ENCODE measurements around the gene KIRREL3. TPM values are rescaled to one million over a fixed set of nuclear protein-coding genes. Genes with fewer than 3 reads are reported as not detected.

Gene KIRREL3
- total and polyA plus RNA-seq, 2 experiments from 2014 or later: 16.1 to 35.6 TPM

DNA sequence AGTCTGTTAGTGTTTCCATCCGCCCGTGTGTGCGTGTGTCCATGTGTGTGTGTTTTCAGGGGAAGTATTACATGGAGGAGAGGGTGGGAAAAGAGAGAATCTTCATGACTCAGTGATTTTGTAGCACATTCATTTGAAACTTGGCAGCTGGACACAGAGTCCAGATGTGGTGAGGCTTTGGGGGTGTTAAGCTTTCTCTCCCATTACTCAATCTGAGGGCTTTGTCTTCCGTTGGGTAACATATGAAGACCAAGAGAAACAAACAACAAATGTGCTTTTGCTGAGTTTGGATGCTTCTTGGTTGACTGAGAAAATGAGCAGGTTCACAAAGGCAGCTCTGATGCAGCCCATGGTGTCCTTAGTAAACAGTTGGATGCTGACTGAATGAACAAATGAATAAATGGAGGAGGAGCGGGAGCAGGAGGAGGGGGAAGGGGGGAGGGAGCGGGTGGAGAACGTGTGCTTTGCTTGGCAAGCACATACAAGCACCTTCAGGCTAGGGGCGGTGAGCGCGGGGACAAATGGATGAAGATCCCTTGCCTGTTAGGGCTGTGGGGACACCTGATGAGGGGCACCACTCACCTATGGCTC lies 540.8 kb downstream of the KIRREL3 start:
- Histone ChIP-seq H2AFZ (no peak overlapping the region), H3K9me2 (ENCODE audit: insufficient read depth) (no peaks in the 10 kb centered on the region), H3K27ac (no peak overlapping the region), H3K4me1 (ENCODE audit: insufficient read depth) (0 out of 2 replicates have a peak, but pooled peaks cover 3% of the 10 kb centered on the region), H4K20me1 (ENCODE audit: insufficient read depth) (no peaks in the 10 kb centered on the region), H3K36me3 (ENCODE audit: low read depth) (no peaks in the 10 kb centered on the region), H3K79me2 (ENCODE audit: insufficient read depth) (no peaks in the 10 kb centered on the region), H3K9me3 (ENCODE audit: low read depth) (no peaks in the 10 kb centered on the region), H3K27me3 (replicated peaks; ENCODE audit: insufficient read depth) (no peaks in the 10 kb centered on the region), H3K4me2 (ENCODE audit: unreplicated experiment) (no peak overlapping the region), H3K9ac (no peak overlapping the region), H3K4me3 (no peak overlapping the region), H3F3A (ENCODE audit: insufficient read depth) (no peaks in the 10 kb centered on the region)
- WGBS, 2 experiments (ENCODE audit: low coverage in 1 of 2, low lambda C conversion rate in 2 of 2, missing lambda C conversion rate in 2 of 2): 49 to 51% methylated on average over 7 to 10 of the region's 10 CpGs
- TF ChIP-seq EZH2 (IDR thresholded peaks at IDR 0.05; ENCODE audit: insufficient read depth, poor library complexity, severe bottlenecking): no peak
- TF ChIP-seq EZH2phosphoT487 (IDR thresholded peaks at IDR 0.05; ENCODE audit: insufficient read depth, low read depth): no peak
- in situ Hi-C loops (cut with MboI): no loop called here
- peak; percentile 78 for DNase-seq

DNA sequence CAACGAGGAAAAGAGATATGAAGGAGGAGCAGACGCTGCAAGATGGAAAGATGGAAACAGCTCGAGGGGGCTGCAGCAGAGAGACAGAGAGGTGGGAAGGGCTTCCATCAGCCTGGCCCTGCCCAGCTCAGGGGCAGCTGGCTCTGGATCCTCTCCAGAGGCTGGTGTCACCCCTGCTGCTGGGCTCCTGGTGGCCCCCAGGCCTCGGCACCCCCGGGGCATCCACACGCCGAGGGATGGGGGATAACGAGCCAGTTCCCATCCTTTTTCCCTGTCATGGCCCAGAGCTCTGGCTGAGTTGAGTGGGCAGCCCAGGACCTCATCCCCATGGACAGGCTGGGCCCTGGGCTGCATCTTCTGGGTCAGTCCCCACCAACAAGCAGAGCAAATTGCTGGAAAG lies 542.8 kb downstream of the KIRREL3 start:
- Histone ChIP-seq H3K4me2 (ENCODE audit: unreplicated experiment) (no peak overlapping the region), H3K4me3 (no peak overlapping the region), H2AFZ (no peak overlapping the region), H3K9me2 (ENCODE audit: insufficient read depth) (no peaks in the 10 kb centered on the region), H3K36me3 (ENCODE audit: low read depth) (no peaks in the 10 kb centered on the region), H3K4me1 (ENCODE audit: insufficient read depth) (0 out of 2 replicates have a peak, but pooled peaks cover 3% of the 10 kb centered on the region), H3K79me2 (ENCODE audit: insufficient read depth) (no peaks in the 10 kb centered on the region), H3K9ac (no peak overlapping the region), H3F3A (ENCODE audit: insufficient read depth) (no peaks in the 10 kb centered on the region), H4K20me1 (ENCODE audit: insufficient read depth) (no peaks in the 10 kb centered on the region), H3K27ac (no peak overlapping the region), H3K9me3 (ENCODE audit: low read depth) (no peaks in the 10 kb centered on the region), H3K27me3 (replicated peaks; ENCODE audit: insufficient read depth) (no peaks in the 10 kb centered on the region)
- DNase-seq: no peak
- in situ Hi-C loops (cut with MboI): no loop called here
- 85 to 89% methylated on average over 7 to 8 of the region's 8 CpGs for WGBS, 2 experiments (ENCODE audit: low coverage in 1 of 2, low lambda C conversion rate in 2 of 2, missing lambda C conversion rate in 2 of 2)
- TF ChIP-seq EZH2 (IDR thresholded peaks at IDR 0.05; ENCODE audit: insufficient read depth, poor library complexity, severe bottlenecking) (no peak), EZH2phosphoT487 (IDR thresholded peaks at IDR 0.05; ENCODE audit: insufficient read depth, low read depth) (no peak)

DNA sequence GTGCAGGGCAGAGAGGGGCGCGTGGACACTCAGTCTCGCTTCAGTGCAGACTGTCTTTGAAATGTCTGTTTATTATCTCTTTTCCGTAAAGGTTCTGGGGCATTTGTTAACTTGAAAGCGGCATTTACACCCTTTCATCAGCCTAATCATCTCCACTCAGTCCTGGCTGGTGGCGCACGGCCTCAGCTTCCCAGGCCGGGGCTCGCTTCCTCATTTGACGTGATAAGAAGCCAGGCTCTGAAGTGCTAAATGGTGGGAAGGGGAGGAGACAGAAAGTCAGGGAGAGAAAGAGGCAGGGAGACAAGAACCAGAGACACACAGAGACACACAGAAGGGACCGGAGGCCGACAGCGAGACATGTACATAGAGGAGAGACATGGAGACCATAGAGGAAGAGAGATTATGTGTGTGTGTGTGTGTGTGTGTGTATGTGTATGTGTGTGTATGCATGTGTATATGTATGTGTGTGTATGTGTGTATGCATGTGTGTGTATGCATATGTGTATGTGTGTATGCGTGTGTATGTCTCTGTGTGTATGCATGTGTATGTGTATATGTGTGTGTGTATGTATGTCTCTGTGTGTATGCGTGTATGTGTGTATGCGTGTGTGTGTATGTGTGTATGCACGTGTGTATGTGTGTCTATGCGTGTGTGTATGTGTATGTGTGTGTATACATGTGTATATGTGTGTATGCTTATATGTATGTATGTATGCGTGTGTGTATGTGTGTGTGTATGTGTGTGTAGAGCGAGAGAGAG lies 543.6 kb downstream of the KIRREL3 start:
- 88 to 92% methylated on average over 19 to 20 of the region's 20 CpGs for WGBS, 2 experiments (ENCODE audit: low coverage in 1 of 2, low lambda C conversion rate in 2 of 2, missing lambda C conversion rate in 2 of 2)
- H3K36me3 ChIP-seq (ENCODE audit: low read depth): no peaks in the 10 kb centered on the region
- H3K27ac ChIP-seq: no peak overlapping the region
- no peak overlapping the region for H3K4me3 ChIP-seq
- no peak for DNase-seq
- no peak overlapping the region for H3K9ac ChIP-seq
- H3K4me1 ChIP-seq (ENCODE audit: insufficient read depth): 0 out of 2 replicates have a peak, but pooled peaks cover 3% of the 10 kb centered on the region
- no peaks in the 10 kb centered on the region for H3K27me3 ChIP-seq (replicated peaks; ENCODE audit: insufficient read depth)
- H3K4me2 ChIP-seq (ENCODE audit: unreplicated experiment): no peak overlapping the region
- H3F3A ChIP-seq (ENCODE audit: insufficient read depth): 0 out of 2 replicates have a peak, but pooled peaks cover under 1% of the 10 kb centered on the region
- in situ Hi-C loops (cut with MboI): no loop called here
- H3K9me3 ChIP-seq (ENCODE audit: low read depth): no peaks in the 10 kb centered on the region
- TF ChIP-seq EZH2 (IDR thresholded peaks at IDR 0.05; ENCODE audit: insufficient read depth, poor library complexity, severe bottlenecking): no peak
- H3K9me2 ChIP-seq (ENCODE audit: insufficient read depth): no peaks in the 10 kb centered on the region
- H3K79me2 ChIP-seq (ENCODE audit: insufficient read depth): no peaks in the 10 kb centered on the region
- no peak overlapping the region for H2AFZ ChIP-seq
- H4K20me1 ChIP-seq (ENCODE audit: insufficient read depth): no peaks in the 10 kb centered on the region

DNA sequence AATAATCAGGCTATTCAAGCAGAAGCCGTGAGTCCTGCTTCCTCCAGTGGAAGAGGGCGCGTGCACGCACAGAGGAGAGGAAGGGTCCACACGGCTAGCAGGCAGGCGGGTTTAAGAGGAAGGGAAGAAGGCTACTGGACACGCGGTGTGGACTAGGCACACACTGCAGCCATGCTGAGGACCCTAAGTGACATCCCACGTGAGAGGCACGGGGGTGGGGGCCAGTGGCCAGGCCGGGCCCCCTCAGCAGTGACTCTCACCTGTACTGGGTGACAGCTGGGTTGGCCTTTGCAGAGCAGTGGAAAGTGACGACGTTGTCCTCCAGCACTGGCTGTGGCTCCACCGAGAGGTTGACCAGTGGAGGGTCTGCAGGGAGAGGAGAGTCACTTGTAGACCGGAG lies 544.5 kb downstream of the KIRREL3 start:
- no peak overlapping the region for H3K4me2 ChIP-seq (ENCODE audit: unreplicated experiment)
- no peaks in the 10 kb centered on the region for H3K79me2 ChIP-seq (ENCODE audit: insufficient read depth)
- H3K9me2 ChIP-seq (ENCODE audit: insufficient read depth): no peaks in the 10 kb centered on the region
- H3K36me3 ChIP-seq (ENCODE audit: low read depth): no peaks in the 10 kb centered on the region
- 0 out of 2 replicates have a peak, but pooled peaks cover 3% of the 10 kb centered on the region for H3K4me1 ChIP-seq (ENCODE audit: insufficient read depth)
- H3K9me3 ChIP-seq (ENCODE audit: low read depth): no peaks in the 10 kb centered on the region
- WGBS, 2 experiments (ENCODE audit: low coverage in 1 of 2, low lambda C conversion rate in 2 of 2, missing lambda C conversion rate in 2 of 2): 96 to 97% methylated on average over 15 of the region's 15 CpGs
- H4K20me1 ChIP-seq (ENCODE audit: insufficient read depth): no peaks in the 10 kb centered on the region
- no peak overlapping the region for H3K4me3 ChIP-seq
- H3K27ac ChIP-seq: no peak overlapping the region
- no peaks in the 10 kb centered on the region for H3K27me3 ChIP-seq (replicated peaks; ENCODE audit: insufficient read depth)
- no peak overlapping the region for H2AFZ ChIP-seq
- TF ChIP-seq EZH2phosphoT487 (IDR thresholded peaks at IDR 0.05; ENCODE audit: insufficient read depth, low read depth) (no peak), EZH2 (IDR thresholded peaks at IDR 0.05; ENCODE audit: insufficient read depth, poor library complexity, severe bottlenecking) (no peak)
- in situ Hi-C loops (cut with MboI): no loop called here
- no peak overlapping the region for H3K9ac ChIP-seq
- DNase-seq: no peak
- peaks cover 8% of the 10 kb centered on the region for H3F3A ChIP-seq (ENCODE audit: insufficient read depth)
